Vagina (tissue), 2 donors: ENCODE data around the gene CMIP.

Experiments
- POLR2AphosphoS5 ChIP-seq, 2 donors: sonication (generic); formaldehyde crosslinking; IDR thresholded peaks; one replicate each; pipeline ENCODE4 v1.9.0; 2017; ENCODE audit warnings: antibody characterized with exemption in 2 of 2, mild to moderate bottlenecking in 2 of 2, low read depth in 1 of 2; ENCODE audit not compliant: insufficient read depth in 1 of 2
- TF ChIP-seq, protein P1 (sequence below), 3 experiments: fragments of 450-650 bp in 2 of 3; fragments of 200-600 bp in 1 of 3; sonication (generic) in 1 of 3; IDR thresholded peaks; one replicate each; pipeline ENCODE4 v1.5.1; 2017 to 2019; ENCODE audit warnings: antibody characterized with exemption in 3 of 3, mild to moderate bottlenecking in 2 of 3, moderate library complexity in 2 of 3

DNA sequence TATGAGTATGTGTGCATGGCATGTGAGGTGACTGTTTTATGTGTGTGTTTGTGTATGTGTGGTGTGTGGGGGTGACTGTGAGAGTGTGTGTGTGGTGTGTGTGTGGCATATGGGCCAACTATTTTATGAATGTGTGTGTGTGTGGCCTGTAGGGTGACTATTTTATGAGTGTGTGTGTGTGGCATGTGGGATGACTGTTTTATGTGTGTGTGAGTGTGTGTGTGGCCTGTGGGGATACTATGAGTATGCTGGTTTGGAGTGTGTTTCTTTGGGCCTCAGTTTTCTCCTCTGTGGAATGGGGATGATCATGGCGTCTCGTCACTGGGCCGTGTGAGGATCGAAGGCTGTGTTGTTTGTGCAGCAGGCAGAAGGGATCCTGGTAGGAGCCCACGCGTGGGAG lies 182.4 kb downstream of the CMIP start:
- TF ChIP-seq, protein P1, sequence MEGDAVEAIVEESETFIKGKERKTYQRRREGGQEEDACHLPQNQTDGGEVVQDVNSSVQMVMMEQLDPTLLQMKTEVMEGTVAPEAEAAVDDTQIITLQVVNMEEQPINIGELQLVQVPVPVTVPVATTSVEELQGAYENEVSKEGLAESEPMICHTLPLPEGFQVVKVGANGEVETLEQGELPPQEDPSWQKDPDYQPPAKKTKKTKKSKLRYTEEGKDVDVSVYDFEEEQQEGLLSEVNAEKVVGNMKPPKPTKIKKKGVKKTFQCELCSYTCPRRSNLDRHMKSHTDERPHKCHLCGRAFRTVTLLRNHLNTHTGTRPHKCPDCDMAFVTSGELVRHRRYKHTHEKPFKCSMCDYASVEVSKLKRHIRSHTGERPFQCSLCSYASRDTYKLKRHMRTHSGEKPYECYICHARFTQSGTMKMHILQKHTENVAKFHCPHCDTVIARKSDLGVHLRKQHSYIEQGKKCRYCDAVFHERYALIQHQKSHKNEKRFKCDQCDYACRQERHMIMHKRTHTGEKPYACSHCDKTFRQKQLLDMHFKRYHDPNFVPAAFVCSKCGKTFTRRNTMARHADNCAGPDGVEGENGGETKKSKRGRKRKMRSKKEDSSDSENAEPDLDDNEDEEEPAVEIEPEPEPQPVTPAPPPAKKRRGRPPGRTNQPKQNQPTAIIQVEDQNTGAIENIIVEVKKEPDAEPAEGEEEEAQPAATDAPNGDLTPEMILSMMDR (IDR thresholded peaks at IDR 0.05), result no peak
- TF ChIP-seq POLR2AphosphoS5 (IDR thresholded peaks at IDR 0.05; ENCODE audit: insufficient read depth in 1 of 2, low read depth in 1 of 2), result no peak
